GM12891 (cell line): ENCODE measurements around the gene CCNK.

Source experiments
- PAX5 ChIP-seq: IDR thresholded peaks from 2 replicates; pipeline ENCODE4 v1.6.1; 2011; ENCODE audit warnings: low read length, moderate library complexity, mild to moderate bottlenecking; ENCODE audit not compliant: insufficient read depth, severe bottlenecking
- POLR2A ChIP-seq: IDR thresholded peaks from 2 replicates; pipeline ENCODE4 v1.6.1; 2011; ENCODE audit warnings: low read depth, low read length, control low read depth
- POLR2AphosphoS5 ChIP-seq: IDR thresholded peaks from 2 replicates; pipeline ENCODE4 v1.6.1; 2011; ENCODE audit warnings: low read depth, low read length, control low read depth
- POU2F2 ChIP-seq: IDR thresholded peaks from 2 replicates; pipeline ENCODE4 v1.6.1; 2011; ENCODE audit warnings: low read depth, mild to moderate bottlenecking, control low read depth, low read length, moderate library complexity
- SPI1 ChIP-seq: IDR thresholded peaks from 2 replicates; pipeline ENCODE4 v1.6.1; 2011; ENCODE audit warnings: low read depth, low read length, control low read depth
- TAF1 ChIP-seq: IDR thresholded peaks from 2 replicates; pipeline ENCODE4 v1.6.1; 2011; ENCODE audit warnings: low read depth, low read length, control low read depth

DNA sequence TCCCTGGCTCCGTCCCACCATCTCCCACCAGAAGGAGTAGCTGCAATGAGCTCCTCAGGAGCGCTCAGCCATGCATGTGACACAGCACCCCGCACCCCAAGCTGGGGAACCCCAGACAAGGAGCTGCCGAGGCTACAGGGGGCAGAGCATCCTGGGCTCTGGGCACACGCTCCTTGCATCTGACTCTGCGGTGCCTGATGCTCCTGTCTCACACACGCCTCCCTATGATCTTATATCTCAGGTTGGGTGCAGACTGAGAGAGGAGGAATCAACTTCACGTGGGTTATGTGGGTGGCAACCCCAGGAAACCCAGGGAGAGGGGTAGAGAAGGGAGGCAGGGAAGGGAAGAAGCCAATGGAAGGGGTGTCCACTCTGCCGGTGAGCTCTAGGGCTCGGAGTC lies 60.0 kb downstream of the CCNK start:
- no peak for TF ChIP-seq POLR2AphosphoS5
- no peak for TF ChIP-seq SPI1
- TF ChIP-seq POLR2A: no peak
- no peak for TF ChIP-seq TAF1
- TF ChIP-seq POU2F2: no peak
- no peak for TF ChIP-seq PAX5
